Stimulated activated effector memory CD8-positive, alpha-beta T cell treated with anti-CD3 and anti-CD28 coated beads, Interleukin-12 subunit alpha, Interleukin-12 subunit beta, amount 100 ng/mL, for 72 hours (primary cell): ENCODE measurements around the gene RADX.
A peak's percentile ranks its signal among the peaks of the same experiment; 100 is the strongest.

Experiments
- ATAC-seq: fragments of 150-1000 bp; cut with Tn5 transposase; 2 replicates; pipeline ENCODE4 v1.10.0; 2021
- DNase-seq, 2 donors: peaks; one replicate each; pipeline ENCODE4 v3.0.0; 2021 to 2022; ENCODE audit warnings: low spot score in 2 of 2
- H3K27ac Mint-ChIP-seq: one replicate; pipeline ENCODE4 v1.8.0; 2022; ENCODE audit warnings: mild to moderate bottlenecking, mixed read lengths
- H3K36me3 Mint-ChIP-seq: one replicate; pipeline ENCODE4 v1.8.0; 2022; ENCODE audit warnings: mild to moderate bottlenecking, mixed read lengths
- H3K4me1 Mint-ChIP-seq: one replicate; pipeline ENCODE4 v1.8.0; 2022; ENCODE audit warnings: mixed read lengths
- H3K4me3 Mint-ChIP-seq: one replicate; pipeline ENCODE4 v1.8.0; 2022; ENCODE audit warnings: mild to moderate bottlenecking, mixed read lengths
- H3K9me3 Mint-ChIP-seq: one replicate; pipeline ENCODE4 v1.8.0; 2022; ENCODE audit warnings: mixed read lengths

The RADX gene, protein sequence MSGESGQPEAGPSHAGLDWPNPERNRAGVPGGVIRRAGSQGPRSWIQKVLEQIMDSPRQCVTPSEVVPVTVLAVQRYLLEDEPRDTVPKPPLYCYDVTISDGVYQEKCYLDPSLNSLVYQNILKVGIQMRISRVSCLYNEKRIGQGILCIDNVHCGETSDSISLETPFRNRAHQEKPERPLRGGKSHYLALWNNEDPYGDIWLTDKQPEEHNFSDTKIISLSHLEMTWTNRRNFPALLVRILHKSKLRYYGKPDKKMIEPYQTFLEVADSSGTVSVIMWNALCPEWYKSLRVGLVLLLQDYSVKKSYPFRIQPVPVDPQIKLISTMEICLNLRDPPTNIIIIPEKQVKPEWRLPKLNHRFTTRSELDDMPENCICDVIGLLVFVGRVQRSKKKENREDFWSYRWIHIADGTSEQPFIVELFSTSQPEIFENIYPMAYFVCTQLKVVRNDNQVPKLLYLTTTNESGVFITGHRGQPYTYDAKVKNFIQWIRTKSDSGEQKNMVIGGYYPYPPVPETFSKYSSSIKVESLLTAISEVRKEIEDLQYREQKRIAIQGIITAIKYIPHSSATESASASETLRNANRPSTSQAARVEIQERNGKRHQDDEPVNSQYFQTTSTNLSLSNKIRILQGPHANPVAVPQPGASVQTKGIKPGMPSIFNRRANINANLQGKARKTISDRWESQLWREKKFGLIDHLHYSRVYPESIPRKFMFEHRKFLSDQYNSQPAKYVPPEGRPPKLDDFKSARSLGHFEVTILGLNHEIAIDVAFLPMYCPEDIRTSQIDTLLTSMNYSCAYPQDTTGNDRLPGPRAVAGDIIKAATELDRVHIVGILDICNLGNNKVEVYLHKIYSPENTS

DNA sequence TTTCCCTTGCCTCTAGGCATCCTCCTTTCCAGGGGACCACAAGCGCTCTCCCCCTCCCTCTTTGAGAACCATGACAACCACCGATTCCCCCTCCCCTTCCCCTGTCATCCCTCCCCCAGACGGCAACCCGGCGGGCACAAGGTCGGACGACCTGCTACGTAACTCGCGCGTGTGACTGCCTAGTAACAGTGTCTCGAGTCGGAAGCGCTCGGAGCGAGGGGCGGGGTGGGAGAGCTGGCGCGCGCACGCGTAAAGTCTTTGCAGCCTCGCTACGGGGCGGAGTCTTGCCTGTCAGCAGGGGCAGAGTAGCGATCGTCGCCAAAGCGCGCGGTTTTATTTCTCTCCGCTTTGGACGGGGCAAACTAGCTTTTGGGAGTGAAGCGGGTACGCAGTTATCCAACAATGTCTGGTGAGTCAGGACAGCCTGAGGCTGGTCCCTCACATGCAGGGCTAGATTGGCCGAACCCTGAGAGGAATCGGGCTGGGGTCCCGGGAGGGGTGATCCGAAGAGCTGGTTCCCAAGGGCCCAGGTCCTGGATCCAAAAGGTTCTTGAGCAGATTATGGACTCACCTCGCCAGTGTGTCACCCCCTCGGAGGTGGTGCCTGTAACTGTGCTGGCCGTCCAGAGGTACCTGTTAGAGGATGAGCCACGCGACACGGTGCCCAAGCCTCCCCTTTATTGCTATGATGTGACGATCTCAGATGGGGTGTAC is at the start of gene RADX:
TSS of gene RADX (plus strand) at position 300 of the 714 bp plus-strand sequence. CDS start at position 403, 103 bp downstream.
- peak within 1 kb of the TSS; percentile 90 for H3K4me3 Mint-ChIP-seq
- peaks cover 12% of the 10 kb centered on the region for H3K4me1 Mint-ChIP-seq
- ATAC-seq (peak; percentile 97), DNase-seq (peak; percentile 52 to 79)
- H3K27ac Mint-ChIP-seq, result peak within 1 kb of the TSS; percentile 94
- no peaks in the 10 kb centered on the region for H3K36me3 Mint-ChIP-seq
- H3K9me3 Mint-ChIP-seq, result no peaks in the 10 kb centered on the region

GRCh38 chrX:106564986-106565385 is 46.8 kb upstream of the RADX start:
- Mint-ChIP-seq H3K9me3 (no peaks in the 10 kb centered on the region), H3K36me3 (no peaks in the 10 kb centered on the region), H3K4me1 (no peaks in the 10 kb centered on the region), H3K27ac (no peak overlapping the region), H3K4me3 (no peak overlapping the region)
- ATAC-seq, result no peak
- no peak for DNase-seq

DNA sequence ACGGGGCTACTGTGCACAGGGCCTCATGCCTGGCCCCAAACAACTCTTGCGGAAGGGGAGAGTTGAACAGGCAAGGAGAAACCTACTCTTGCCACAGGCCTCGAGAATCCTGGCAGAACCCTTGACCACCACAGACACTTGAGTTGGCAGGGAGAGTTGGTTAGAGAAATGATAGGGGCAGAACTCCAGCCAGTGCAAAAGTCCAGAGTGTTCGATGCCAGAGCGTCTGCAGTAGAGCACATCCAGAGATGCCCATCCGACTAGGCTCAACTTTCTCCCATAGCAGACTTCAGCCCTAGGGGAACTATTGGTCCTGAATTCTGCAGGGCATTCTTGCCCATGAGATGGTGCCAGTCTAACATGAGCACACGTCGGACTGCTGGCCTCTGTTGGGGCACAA is 45.4 kb upstream of the RADX start:
- Mint-ChIP-seq H3K9me3 (no peaks in the 10 kb centered on the region), H3K36me3 (no peaks in the 10 kb centered on the region), H3K4me1 (no peaks in the 10 kb centered on the region), H3K4me3 (no peak overlapping the region), H3K27ac (no peak overlapping the region)
- ATAC-seq (no peak), DNase-seq (no peak)

GRCh38 chrX:106581856-106582255 is 29.9 kb upstream of the RADX start:
- H3K27ac Mint-ChIP-seq, result no peak overlapping the region
- H3K4me3 Mint-ChIP-seq, result no peak overlapping the region
- H3K9me3 Mint-ChIP-seq, result no peaks in the 10 kb centered on the region
- no peaks in the 10 kb centered on the region for H3K4me1 Mint-ChIP-seq
- ATAC-seq, result no peak
- H3K36me3 Mint-ChIP-seq, result no peaks in the 10 kb centered on the region
- no peak for DNase-seq

GRCh38 chrX:106585478-106585877 is 26.3 kb upstream of the RADX start:
- no peak overlapping the region for H3K4me3 Mint-ChIP-seq
- DNase-seq (no peak), ATAC-seq (no peak)
- no peaks in the 10 kb centered on the region for H3K36me3 Mint-ChIP-seq
- H3K4me1 Mint-ChIP-seq, result peaks cover 5% of the 10 kb centered on the region
- no peak overlapping the region for H3K27ac Mint-ChIP-seq
- H3K9me3 Mint-ChIP-seq, result no peaks in the 10 kb centered on the region

DNA sequence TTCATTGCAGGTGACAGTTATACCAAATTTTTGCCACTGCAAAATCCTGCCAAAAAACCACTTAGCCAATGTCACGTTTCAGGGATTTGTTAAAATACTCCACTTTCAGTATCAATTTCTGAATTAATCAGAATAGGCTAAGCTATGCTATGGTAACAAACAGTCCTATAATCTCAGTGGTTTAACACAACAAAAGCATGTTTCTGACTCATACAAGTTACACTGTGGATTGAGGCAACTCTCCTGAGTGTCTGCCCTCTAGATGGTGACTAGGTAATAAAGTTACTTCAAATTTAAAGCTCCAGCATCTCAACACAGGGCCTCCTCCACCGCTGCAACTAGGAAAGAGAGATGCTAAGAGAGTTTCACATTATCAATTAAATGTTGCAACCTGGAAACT is 23.0 kb upstream of the RADX start:
- ATAC-seq (peak; percentile 89), DNase-seq (no peak)
- no peak overlapping the region for H3K4me3 Mint-ChIP-seq

GRCh38 chrX:106599411-106599810 is 12.4 kb upstream of the RADX start:
- Mint-ChIP-seq H3K36me3 (no peaks in the 10 kb centered on the region), H3K9me3 (no peaks in the 10 kb centered on the region), H3K4me3 (no peak overlapping the region), H3K4me1 (no peaks in the 10 kb centered on the region), H3K27ac (no peak overlapping the region)
- ATAC-seq (no peak), DNase-seq (no peak)

More for the DNA sequence above, 23.0 kb upstream of the RADX start:
- Mint-ChIP-seq H3K27ac (no peak overlapping the region), H3K36me3 (no peaks in the 10 kb centered on the region), H3K9me3 (no peaks in the 10 kb centered on the region), H3K4me1 (peaks cover 5% of the 10 kb centered on the region)

DNA sequence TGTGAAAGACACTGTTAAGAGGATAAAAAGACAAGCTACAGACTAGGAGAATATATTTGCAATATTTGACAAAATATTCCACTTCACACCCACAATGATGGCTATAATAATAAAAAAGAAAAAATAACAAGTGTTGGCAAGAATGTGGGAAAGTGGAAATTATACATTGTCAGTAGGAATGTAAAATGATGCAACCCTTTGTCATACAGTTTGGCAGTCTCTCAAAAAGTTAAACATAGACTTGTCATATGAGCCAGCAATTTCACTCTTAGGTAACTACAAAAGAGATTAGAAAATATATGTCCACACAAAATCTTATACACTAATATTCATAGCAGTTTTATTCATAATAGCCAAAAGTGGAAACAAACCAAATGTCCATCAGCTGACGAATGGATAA is 5.2 kb upstream of the RADX start:
- Mint-ChIP-seq H3K9me3 (no peaks in the 10 kb centered on the region), H3K27ac (no peak overlapping the region)
- ATAC-seq, result no peak

GRCh38 chrX:106608016-106608415 is 3.8 kb upstream of the RADX start:
- no peak overlapping the region for H3K27ac Mint-ChIP-seq
- peak; percentile 56 for ATAC-seq

More for the DNA sequence above, 5.2 kb upstream of the RADX start:
- H3K4me1 Mint-ChIP-seq, result peaks cover 6% of the 10 kb centered on the region
- H3K4me3 Mint-ChIP-seq, result no peak overlapping the region
- H3K36me3 Mint-ChIP-seq, result no peaks in the 10 kb centered on the region
- no peak for DNase-seq

GRCh38 chrX:106611317-106611678 is 480 bp upstream of the RADX start:
- H3K4me1 Mint-ChIP-seq, result peaks cover 12% of the 10 kb centered on the region
- peak overlapping the region; percentile 94 for H3K27ac Mint-ChIP-seq
- H3K4me3 Mint-ChIP-seq, result peak overlapping the region; percentile 90
- H3K36me3 Mint-ChIP-seq, result no peaks in the 10 kb centered on the region
- H3K9me3 Mint-ChIP-seq, result no peaks in the 10 kb centered on the region
- ATAC-seq, result no peak
- DNase-seq, result no peak

More at GRCh38 chrX:106608016-106608415, 3.8 kb upstream of the RADX start:
- no peak overlapping the region for H3K4me3 Mint-ChIP-seq
- H3K4me1 Mint-ChIP-seq, result peaks cover 6% of the 10 kb centered on the region
- no peaks in the 10 kb centered on the region for H3K9me3 Mint-ChIP-seq
- H3K36me3 Mint-ChIP-seq, result no peaks in the 10 kb centered on the region
- DNase-seq, result no peak

GRCh38 chrX:106612393-106612763 is 600 bp downstream of the RADX start:
- Mint-ChIP-seq H3K9me3 (no peaks in the 10 kb centered on the region), H3K4me1 (peaks cover 12% of the 10 kb centered on the region), H3K36me3 (no peaks in the 10 kb centered on the region), H3K27ac (peak overlapping the region; percentile 94), H3K4me3 (peak overlapping the region; percentile 90)
- ATAC-seq (peak; percentile 9), DNase-seq (no peak)

DNA sequence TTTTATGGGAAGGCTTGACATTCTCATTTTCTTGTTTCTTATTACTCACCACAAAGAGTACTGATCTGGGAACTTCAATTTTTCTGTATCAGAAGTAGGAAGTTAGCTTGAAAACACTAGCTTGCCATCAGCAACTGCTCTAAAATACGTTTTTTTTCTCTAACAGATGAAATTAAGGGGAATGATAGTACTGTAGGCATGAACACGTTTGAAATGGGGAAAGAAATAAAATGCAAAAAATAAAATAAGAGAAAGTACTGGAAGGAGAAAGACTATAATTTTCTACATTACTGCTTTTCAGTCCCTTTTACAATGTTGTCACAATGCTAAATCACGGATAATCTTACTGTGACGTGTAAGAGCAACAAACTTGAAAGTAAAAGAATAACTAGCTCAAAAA is 1.5 kb downstream of the RADX start:
- ATAC-seq (no peak), DNase-seq (no peak)
- Mint-ChIP-seq H3K4me1 (peaks cover 6% of the 10 kb centered on the region), H3K27ac (peak overlapping the region; percentile 94), H3K4me3 (peak overlapping the region; percentile 90), H3K36me3 (no peaks in the 10 kb centered on the region), H3K9me3 (no peaks in the 10 kb centered on the region)

- DNase-seq (no peak), ATAC-seq (no peak)
- Mint-ChIP-seq H3K27ac (no peak overlapping the region), H3K36me3 (no peaks in the 10 kb centered on the region), H3K4me3 (no peak overlapping the region), H3K4me1 (peaks cover 6% of the 10 kb centered on the region), H3K9me3 (no peaks in the 10 kb centered on the region)
Observed at GRCh38 chrX:106615041-106615440, 3.3 kb downstream of the RADX start.

DNA sequence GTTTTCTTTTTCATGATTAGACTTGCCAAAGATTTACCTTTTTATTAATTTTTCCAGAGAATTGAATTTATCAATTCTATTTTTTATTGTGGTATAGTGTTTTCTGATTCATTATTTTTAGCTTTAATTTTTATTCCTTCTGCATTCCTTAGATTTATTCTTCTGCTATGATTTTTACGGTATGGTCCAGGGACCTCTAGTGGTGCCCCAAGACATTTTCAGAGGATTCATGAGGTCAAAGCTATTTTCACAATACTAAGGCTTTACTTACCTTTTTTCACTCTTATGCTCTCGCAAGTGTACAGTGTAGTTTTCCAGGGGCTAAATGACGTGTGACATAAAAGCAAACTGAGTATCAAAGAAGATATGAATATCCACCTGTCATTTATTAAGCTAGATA is 8.0 kb downstream of the RADX start:
- no peaks in the 10 kb centered on the region for H3K4me1 Mint-ChIP-seq
- peaks cover 5% of the 10 kb centered on the region for H3K36me3 Mint-ChIP-seq
- ATAC-seq (no peak), DNase-seq (no peak)
- no peak overlapping the region for H3K27ac Mint-ChIP-seq
- no peaks in the 10 kb centered on the region for H3K9me3 Mint-ChIP-seq
- H3K4me3 Mint-ChIP-seq, result no peak overlapping the region

DNA sequence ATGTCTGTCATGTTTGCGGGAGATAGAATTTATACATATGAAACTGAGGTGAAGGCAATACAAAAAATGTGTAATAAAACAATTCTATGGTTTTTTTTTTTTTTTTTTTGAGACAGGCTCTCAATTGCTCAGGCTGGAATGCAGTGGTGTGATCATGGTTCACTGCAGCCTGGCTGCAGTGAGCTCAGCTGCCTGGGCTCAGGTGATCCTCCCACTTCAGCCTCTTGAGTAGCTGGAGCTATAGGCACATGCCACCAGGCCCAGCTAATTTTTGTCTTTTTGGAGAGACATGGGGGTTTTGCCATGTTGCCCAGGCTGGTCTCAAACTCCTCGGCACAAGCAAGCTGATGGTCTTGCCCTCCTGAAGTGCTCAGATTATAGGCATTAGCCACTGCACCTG is 10.1 kb downstream of the RADX start:
- Mint-ChIP-seq H3K36me3 (peaks cover 5% of the 10 kb centered on the region), H3K27ac (no peak overlapping the region), H3K4me1 (no peaks in the 10 kb centered on the region), H3K9me3 (no peaks in the 10 kb centered on the region), H3K4me3 (no peak overlapping the region)
- no peak for ATAC-seq
- no peak for DNase-seq
